DND-41 (cell line): ENCODE data around the gene MAGEC3.

Experiments
- CTCF ChIP-seq: IDR thresholded peaks from 2 replicates; pipeline ENCODE4 v1.5.1; 2012; ENCODE audit warnings: borderline replicate concordance, low read length, moderate library complexity, mild to moderate bottlenecking; ENCODE audit not compliant: poor library complexity, severe bottlenecking; ENCODE audit errors: extremely low read depth
- EZH2 ChIP-seq: IDR thresholded peaks from 3 replicates; pipeline ENCODE4 v1.6.1; 2012; ENCODE audit warnings: borderline replicate concordance, low read depth, mild to moderate bottlenecking, moderate library complexity, low read length, inconsistent platforms; ENCODE audit not compliant: severe bottlenecking

- TF ChIP-seq CTCF (no peak), EZH2 (no peak)
These were observed 90.3 kb downstream of the MAGEC3 start for GRCh38 chrX:141928432-141928831.
